ENCODE measurements around the gene COL28A1. TPM values are rescaled to one million over a fixed set of nuclear protein-coding genes. Genes with fewer than 3 reads are reported as not detected.
A peak's percentile ranks its signal among the peaks of the same experiment; 100 is the strongest.

The COL28A1 gene
- total RNA-seq, 2 experiments from 2014 or later = not detected

DNA sequence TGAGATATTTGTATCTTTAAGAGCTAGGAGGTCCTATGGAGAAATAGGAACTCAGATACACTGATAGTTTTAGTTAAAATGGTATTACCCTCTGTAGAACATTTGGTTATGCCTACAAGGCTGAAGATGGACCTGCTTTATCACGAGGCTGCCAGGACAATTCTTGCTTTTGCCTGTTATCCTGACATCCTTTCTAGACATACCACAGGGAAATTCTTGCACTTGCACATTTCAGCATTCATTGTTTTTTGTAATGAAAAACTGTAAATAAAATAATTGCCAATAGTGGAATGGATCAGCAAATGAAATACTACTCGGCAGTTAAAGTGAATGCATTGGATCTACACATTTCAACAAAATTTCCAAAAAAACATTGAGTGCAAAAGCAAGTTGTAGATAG, 9.7 kb downstream of the COL28A1 start:
- ATAC-seq (no peak), DNase-seq (no peak)
- no peaks in the 10 kb centered on the region for H3K36me3 Mint-ChIP-seq (ENCODE audit: low read depth)
- H3K4me1 Mint-ChIP-seq (ENCODE audit: low read depth) = peaks cover 2% of the 10 kb centered on the region
- ChIA-PET POLR2A (no interaction called here), CTCF (no interaction called here)
- H3K27me3 Mint-ChIP-seq = no peaks in the 10 kb centered on the region
- TF ChIP-seq, protein P1, sequence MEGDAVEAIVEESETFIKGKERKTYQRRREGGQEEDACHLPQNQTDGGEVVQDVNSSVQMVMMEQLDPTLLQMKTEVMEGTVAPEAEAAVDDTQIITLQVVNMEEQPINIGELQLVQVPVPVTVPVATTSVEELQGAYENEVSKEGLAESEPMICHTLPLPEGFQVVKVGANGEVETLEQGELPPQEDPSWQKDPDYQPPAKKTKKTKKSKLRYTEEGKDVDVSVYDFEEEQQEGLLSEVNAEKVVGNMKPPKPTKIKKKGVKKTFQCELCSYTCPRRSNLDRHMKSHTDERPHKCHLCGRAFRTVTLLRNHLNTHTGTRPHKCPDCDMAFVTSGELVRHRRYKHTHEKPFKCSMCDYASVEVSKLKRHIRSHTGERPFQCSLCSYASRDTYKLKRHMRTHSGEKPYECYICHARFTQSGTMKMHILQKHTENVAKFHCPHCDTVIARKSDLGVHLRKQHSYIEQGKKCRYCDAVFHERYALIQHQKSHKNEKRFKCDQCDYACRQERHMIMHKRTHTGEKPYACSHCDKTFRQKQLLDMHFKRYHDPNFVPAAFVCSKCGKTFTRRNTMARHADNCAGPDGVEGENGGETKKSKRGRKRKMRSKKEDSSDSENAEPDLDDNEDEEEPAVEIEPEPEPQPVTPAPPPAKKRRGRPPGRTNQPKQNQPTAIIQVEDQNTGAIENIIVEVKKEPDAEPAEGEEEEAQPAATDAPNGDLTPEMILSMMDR (IDR thresholded peaks at IDR 0.05) = no peak
- H3K9me3 Mint-ChIP-seq = no peaks in the 10 kb centered on the region
- no peak overlapping the region for H3K4me3 Mint-ChIP-seq
- no peak overlapping the region for H3K27ac Mint-ChIP-seq
- intact Hi-C loops (cut with micrococcal nuclease) = no loop called here

DNA sequence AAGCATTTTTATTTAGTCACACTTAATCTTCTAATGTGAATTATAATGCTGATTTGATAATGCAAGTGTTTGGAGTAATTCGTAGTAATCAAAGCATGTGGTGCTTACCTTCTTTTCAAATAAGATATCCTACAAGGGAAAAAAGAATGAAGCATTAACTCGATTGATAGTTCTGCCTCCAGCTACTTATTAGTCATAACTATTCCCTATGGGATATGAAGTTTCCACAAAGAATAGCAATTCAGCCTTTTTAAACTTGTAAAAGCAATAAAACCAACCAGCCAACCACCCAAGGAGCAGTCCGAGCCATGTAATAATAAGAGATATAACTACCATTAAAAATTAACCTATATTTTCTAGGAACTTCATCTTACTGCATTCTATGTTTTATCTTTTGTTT, 11.6 kb downstream of the COL28A1 start:
- Mint-ChIP-seq H3K4me3 (no peak overlapping the region), H3K27me3 (no peaks in the 10 kb centered on the region), H3K36me3 (ENCODE audit: low read depth) (no peaks in the 10 kb centered on the region), H3K9me3 (no peaks in the 10 kb centered on the region), H3K4me1 (ENCODE audit: low read depth) (peaks cover 2% of the 10 kb centered on the region), H3K27ac (no peak overlapping the region)
- no peak for DNase-seq
- POLR2A ChIA-PET = no interaction called here
- intact Hi-C loops (cut with micrococcal nuclease) = no loop called here
- TF ChIP-seq, protein P1 (IDR thresholded peaks at IDR 0.05) = no peak
- no peak for ATAC-seq
- CTCF ChIA-PET = interaction anchor here (0.8 kb wide), 1 partner anchor 228 kb away, joined by 3 read pairs; no protein-coding TSS in a partner anchor

DNA sequence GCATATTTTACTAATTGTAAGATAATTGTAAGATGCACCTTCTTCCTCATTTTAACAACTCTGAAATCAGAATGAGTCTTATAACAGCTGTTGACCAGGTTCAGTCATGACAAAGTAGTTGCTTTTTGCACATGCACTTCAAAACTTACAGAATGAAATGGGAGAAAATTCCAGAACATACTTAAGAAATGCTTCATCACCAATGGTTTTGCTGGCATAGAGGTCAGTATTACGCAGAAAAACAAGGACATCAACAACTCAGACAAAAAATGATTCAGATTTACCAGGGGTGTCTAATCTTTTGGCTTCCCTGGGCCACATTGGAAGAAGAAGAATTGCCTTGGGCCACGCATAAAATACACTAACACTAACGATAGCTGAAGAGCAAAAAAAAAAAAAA, 13.3 kb downstream of the COL28A1 start:
- H3K27ac Mint-ChIP-seq = no peak overlapping the region
- H3K27me3 Mint-ChIP-seq = no peaks in the 10 kb centered on the region
- no peaks in the 10 kb centered on the region for H3K9me3 Mint-ChIP-seq
- ATAC-seq (no peak), DNase-seq (no peak)
- ChIA-PET CTCF (no interaction called here), POLR2A (no interaction called here)
- no peaks in the 10 kb centered on the region for H3K36me3 Mint-ChIP-seq (ENCODE audit: low read depth)
- peaks cover 2% of the 10 kb centered on the region for H3K4me1 Mint-ChIP-seq (ENCODE audit: low read depth)
- intact Hi-C loops (cut with micrococcal nuclease) = no loop called here
- H3K4me3 Mint-ChIP-seq = no peak overlapping the region
- TF ChIP-seq, protein P1 (IDR thresholded peaks at IDR 0.05) = no peak

DNA sequence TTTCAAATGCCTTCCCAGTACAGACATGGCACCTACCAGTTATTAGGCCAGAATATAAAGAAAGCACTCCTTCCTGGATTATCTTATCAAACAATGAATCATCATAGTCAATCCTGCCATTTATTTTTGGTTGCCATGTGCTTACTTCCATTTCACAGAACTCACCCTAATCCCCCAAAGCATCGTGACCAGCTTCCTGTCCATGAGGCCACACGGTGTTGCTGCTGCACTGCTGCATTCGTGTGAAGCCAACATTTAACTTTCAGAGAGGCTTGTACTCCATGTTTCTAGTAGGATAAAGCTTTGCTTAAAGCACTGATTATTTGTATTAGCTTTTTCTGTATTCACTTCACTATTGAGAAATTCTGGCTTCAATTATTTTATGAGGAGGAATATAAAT, 14.4 kb downstream of the COL28A1 start:
- DNase-seq (peak; percentile 15), ATAC-seq (peak; percentile 37)
- ChIA-PET POLR2A (no interaction called here), CTCF (interaction anchor here (1.1 to 1.2 kb wide), 2 partner anchors 21 to 86 kb away, joined by 3 read pairs; no protein-coding TSS in a partner anchor)
- no peak overlapping the region for H3K27ac Mint-ChIP-seq
- TF ChIP-seq, protein P1 (IDR thresholded peaks at IDR 0.05) = no peak
- H3K9me3 Mint-ChIP-seq = no peaks in the 10 kb centered on the region
- H3K27me3 Mint-ChIP-seq = no peaks in the 10 kb centered on the region
- intact Hi-C loops (cut with micrococcal nuclease) = no loop called here
- H3K4me3 Mint-ChIP-seq = no peak overlapping the region
- H3K4me1 Mint-ChIP-seq (ENCODE audit: low read depth) = peaks cover 2% of the 10 kb centered on the region
- no peaks in the 10 kb centered on the region for H3K36me3 Mint-ChIP-seq (ENCODE audit: low read depth)

DNA sequence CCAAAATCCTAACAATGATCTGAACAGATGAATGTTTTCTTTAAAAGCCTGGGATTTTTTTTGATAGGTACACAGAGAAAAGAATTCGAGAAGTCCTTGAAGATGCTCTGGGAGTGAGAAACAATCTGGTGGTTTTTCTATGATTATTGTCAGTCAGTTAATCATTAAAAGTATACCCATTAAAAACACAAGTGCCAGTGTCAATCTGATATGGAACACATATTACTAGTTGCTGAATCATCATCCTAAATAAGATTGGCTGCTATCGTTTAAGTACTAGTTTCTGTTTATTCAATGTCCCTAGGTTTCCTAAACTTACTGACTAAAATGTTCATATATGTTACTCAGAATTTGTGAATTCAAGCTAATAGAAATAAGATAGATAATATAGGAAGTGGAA, 16.1 kb downstream of the COL28A1 start:
- Mint-ChIP-seq H3K36me3 (ENCODE audit: low read depth) (no peaks in the 10 kb centered on the region), H3K27me3 (no peaks in the 10 kb centered on the region), H3K4me3 (no peak overlapping the region), H3K27ac (no peak overlapping the region), H3K9me3 (no peaks in the 10 kb centered on the region), H3K4me1 (ENCODE audit: low read depth) (peaks cover 2% of the 10 kb centered on the region)
- DNase-seq (no peak), ATAC-seq (no peak)
- POLR2A ChIA-PET = no interaction called here
- TF ChIP-seq, protein P1 (IDR thresholded peaks at IDR 0.05) = no peak
- intact Hi-C loops (cut with micrococcal nuclease) = no loop called here
- CTCF ChIA-PET = no interaction called here

Data from activated CD8-positive, alpha-beta T cell treated with anti-CD3 and anti-CD28 coated beads for 36 hours (primary cell).